Measurements from ENCODE around the gene WFS1. TPM values are rescaled to one million over a fixed set of nuclear protein-coding genes. Genes with fewer than 3 reads are reported as not detected.
A peak's percentile ranks its signal among the peaks of the same experiment; 100 is the strongest.

Gene WFS1
- polyA plus RNA-seq, 3 donors from 2014 or later: 2.5 to 7.2 (median 5.8) TPM

DNA sequence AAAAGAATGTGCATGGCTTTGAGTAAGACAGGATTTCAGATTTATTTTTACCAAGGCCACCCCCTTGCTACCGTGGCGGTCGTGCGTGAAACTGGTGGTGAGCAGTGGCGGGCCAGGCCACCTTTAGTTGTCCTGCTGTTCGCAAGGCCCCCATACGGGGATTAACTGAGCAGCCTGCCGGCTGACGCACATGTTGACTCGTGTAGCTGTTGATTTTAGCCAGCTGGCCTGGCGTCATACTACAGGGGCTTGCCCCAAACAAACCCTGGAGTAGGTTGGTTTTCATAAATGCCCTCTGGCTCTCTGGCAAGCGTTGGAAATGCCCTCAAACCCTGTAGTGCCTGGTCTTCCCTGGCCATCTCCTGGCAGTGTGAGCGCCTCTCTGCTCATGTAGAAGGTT lies 28.4 kb downstream of the WFS1 start:
- Mint-ChIP-seq H3K27ac (no peak overlapping the region), H3K4me1 (peaks cover 0 to 2% of the 10 kb centered on the region in 2 donors), H3K9me3 (no peaks in the 10 kb centered on the region), H3K4me3 (no peak overlapping the region), H3K27me3 (ENCODE audit: low read depth in 3 of 3) (peaks cover 0 to 2% (median 0%) of the 10 kb centered on the region in 3 donors), H3K36me3 (peaks cover 0 to 25% (median 19%) of the 10 kb centered on the region in 3 donors)
- no peak for DNase-seq

DNA sequence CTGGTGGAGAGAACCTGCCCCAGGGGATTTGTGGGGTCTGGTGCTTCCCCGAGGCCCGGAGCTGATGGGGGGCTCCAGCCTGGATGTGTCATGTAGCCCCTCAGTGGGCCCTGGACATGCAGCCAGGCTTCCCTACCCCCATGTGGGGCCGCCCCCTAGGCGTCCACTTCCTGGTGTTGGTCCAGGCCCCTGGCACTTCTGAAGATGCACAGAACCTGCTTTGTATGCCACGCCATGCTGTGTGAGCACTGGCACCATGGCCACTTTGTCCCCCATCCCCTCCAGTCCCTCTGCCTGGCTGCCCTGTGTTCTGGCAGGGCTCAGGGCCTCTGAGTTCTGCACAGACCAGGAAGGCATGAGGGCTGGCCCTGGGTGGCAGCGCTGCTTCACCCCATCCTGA lies 29.2 kb downstream of the WFS1 start:
- H3K4me1 Mint-ChIP-seq: peaks cover 4 to 5% of the 10 kb centered on the region in 2 donors
- H3K36me3 Mint-ChIP-seq: peaks cover 0 to 22% (median 17%) of the 10 kb centered on the region in 3 donors
- no peak overlapping the region for H3K27ac Mint-ChIP-seq
- peaks cover 0 to 2% (median 0%) of the 10 kb centered on the region in 3 donors for H3K27me3 Mint-ChIP-seq (ENCODE audit: low read depth in 3 of 3)
- H3K4me3 Mint-ChIP-seq: no peak overlapping the region
- H3K9me3 Mint-ChIP-seq: no peaks in the 10 kb centered on the region
- DNase-seq: no peak

DNA sequence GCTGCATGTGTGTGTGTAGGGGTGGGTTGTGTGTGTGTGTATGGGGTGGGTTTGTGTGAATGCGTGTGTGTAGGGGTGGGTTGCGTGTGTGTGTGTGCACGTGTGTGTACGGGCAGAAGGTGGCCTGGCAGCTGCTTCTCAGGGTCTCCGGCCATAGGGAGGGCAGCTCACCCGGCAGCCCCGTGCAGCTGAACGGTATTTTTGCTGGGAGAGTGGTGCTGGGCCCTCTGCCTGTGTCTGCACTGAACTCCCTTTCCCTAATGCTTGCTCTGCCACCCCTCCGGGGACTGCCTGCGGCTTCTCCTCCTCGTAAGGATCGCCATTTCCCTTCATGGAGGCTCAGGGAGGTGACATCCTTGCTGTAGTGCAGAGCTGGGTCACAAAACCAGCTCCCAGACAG lies 30.2 kb downstream of the WFS1 start:
- Mint-ChIP-seq H3K36me3 (peaks cover 0 to 17% (median 11%) of the 10 kb centered on the region in 3 donors), H3K27ac (no peak overlapping the region), H3K4me3 (no peak overlapping the region), H3K4me1 (peaks cover 9 to 11% of the 10 kb centered on the region in 2 donors), H3K9me3 (no peaks in the 10 kb centered on the region), H3K27me3 (ENCODE audit: low read depth in 3 of 3) (peaks cover 0 to 2% (median 1%) of the 10 kb centered on the region in 3 donors)
- no peak for DNase-seq

DNA sequence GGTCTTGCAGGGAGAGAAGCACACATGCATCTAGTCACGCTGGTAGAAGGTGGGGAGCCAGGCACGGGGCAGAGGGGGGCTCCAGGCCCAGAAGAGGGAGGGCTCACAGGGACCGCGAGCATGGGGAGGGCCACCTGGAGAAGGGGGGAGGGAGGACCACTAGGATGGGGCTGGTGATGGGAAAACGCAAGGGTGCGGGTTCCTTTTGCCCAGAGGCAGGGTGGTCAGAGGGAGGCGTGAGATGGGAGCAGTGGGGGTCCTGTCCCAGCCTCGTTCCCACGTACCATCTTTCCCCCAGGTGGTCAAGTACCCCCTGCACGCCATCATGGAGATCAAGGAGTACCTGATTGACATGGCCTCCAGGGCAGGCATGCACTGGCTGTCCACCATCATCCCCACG lies 30.7 kb downstream of the WFS1 start:
- H3K9me3 Mint-ChIP-seq: no peaks in the 10 kb centered on the region
- H3K4me1 Mint-ChIP-seq: peaks cover 9 to 11% of the 10 kb centered on the region in 2 donors
- H3K27me3 Mint-ChIP-seq (ENCODE audit: low read depth in 3 of 3): peaks cover 0 to 2% (median 1%) of the 10 kb centered on the region in 3 donors
- H3K27ac Mint-ChIP-seq: no peak overlapping the region
- no peak overlapping the region for H3K4me3 Mint-ChIP-seq
- H3K36me3 Mint-ChIP-seq: peaks cover 0 to 17% (median 11%) of the 10 kb centered on the region in 3 donors
- DNase-seq: no peak

DNA sequence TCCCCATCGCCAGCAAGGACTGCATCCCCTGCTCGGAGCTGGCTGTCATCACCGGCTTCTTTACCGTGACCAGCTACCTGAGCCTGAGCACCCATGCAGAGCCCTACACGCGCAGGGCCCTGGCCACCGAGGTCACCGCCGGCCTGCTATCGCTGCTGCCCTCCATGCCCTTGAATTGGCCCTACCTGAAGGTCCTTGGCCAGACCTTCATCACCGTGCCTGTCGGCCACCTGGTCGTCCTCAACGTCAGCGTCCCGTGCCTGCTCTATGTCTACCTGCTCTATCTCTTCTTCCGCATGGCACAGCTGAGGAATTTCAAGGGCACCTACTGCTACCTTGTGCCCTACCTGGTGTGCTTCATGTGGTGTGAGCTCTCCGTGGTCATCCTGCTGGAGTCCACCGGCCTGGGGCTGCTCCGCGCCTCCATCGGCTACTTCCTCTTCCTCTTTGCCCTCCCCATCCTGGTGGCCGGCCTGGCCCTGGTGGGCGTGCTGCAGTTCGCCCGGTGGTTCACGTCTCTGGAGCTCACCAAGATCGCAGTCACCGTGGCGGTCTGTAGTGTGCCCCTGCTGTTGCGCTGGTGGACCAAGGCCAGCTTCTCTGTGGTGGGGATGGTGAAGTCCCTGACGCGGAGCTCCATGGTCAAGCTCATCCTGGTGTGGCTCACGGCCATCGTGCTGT lies 31.5 kb downstream of the WFS1 start:
- no peaks in the 10 kb centered on the region for H3K9me3 Mint-ChIP-seq
- H3K27ac Mint-ChIP-seq: no peak overlapping the region
- no peak overlapping the region for H3K4me3 Mint-ChIP-seq
- H3K36me3 Mint-ChIP-seq: peaks cover 0 to 17% (median 11%) of the 10 kb centered on the region in 3 donors
- H3K27me3 Mint-ChIP-seq (ENCODE audit: low read depth in 3 of 3): peaks cover 2 to 3% (median 2%) of the 10 kb centered on the region in 3 donors
- no peak for DNase-seq
- H3K4me1 Mint-ChIP-seq: peaks cover 9 to 11% of the 10 kb centered on the region in 2 donors

DNA sequence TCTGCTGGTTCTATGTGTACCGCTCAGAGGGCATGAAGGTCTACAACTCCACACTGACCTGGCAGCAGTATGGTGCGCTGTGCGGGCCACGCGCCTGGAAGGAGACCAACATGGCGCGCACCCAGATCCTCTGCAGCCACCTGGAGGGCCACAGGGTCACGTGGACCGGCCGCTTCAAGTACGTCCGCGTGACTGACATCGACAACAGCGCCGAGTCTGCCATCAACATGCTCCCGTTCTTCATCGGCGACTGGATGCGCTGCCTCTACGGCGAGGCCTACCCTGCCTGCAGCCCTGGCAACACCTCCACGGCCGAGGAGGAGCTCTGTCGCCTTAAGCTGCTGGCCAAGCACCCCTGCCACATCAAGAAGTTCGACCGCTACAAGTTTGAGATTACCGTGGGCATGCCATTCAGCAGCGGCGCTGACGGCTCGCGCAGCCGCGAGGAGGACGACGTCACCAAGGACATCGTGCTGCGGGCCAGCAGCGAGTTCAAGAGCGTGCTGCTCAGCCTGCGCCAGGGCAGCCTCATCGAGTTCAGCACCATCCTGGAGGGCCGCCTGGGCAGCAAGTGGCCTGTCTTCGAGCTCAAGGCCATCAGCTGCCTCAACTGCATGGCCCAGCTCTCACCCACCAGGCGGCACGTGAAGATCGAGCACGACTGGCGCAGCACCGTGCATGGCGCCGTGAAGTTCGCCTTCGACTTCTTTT lies 32.2 kb downstream of the WFS1 start:
- Mint-ChIP-seq H3K27ac (no peak overlapping the region), H3K27me3 (ENCODE audit: low read depth in 3 of 3) (peaks cover 2 to 6% (median 2%) of the 10 kb centered on the region in 3 donors), H3K4me1 (peaks cover 9 to 11% of the 10 kb centered on the region in 2 donors), H3K9me3 (no peaks in the 10 kb centered on the region), H3K36me3 (peaks cover 0 to 17% (median 11%) of the 10 kb centered on the region in 3 donors), H3K4me3 (no peak overlapping the region)
- DNase-seq: no peak

DNA sequence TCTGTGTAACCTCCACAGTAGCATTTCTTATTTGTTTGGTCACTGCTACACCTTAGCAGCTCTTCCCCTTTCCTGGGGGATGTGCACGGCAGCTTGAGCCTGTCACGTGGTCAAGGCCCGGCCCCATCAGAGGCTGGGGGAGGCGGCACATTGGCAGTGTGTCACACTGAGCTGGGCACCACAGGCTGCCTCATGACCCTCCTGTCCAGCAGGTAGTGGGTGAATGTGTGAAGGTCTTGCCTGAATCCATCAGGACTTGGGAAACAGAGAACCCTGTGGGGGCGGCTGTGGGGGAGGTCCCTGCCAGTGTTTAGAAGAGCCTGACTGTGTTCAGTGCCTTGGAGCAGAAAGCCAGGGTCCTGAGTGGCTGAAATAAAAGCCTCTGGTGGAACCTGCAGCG lies 33.2 kb downstream of the WFS1 start:
- H3K36me3 Mint-ChIP-seq: peaks cover 0 to 17% (median 11%) of the 10 kb centered on the region in 3 donors
- no peak for DNase-seq
- H3K9me3 Mint-ChIP-seq: no peaks in the 10 kb centered on the region
- H3K27me3 Mint-ChIP-seq (ENCODE audit: low read depth in 3 of 3): peaks cover 2 to 7% (median 3%) of the 10 kb centered on the region in 3 donors
- no peak overlapping the region for H3K27ac Mint-ChIP-seq
- H3K4me1 Mint-ChIP-seq: peaks cover 9 to 11% of the 10 kb centered on the region in 2 donors
- no peak overlapping the region for H3K4me3 Mint-ChIP-seq

DNA sequence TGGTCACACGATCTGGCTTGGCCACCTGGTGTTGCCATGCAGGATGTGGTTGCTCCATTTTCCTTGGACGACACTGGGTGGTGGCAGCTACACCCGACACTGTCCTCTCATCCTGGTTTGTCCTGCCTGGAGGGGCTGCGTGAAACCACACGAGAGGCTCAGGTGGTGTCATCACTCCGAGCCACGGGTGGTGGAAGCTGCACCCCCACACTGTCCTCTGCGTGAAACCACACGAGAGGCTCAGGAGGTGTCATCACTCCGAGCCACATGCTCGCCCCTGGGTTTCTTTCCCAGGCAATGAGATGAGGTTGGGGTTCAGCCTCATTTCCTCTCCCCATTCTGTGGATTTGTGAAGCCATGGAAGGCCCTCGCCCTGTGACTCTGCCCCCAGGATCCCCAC lies 34.3 kb downstream of the WFS1 start:
- Mint-ChIP-seq H3K27me3 (ENCODE audit: low read depth in 3 of 3) (peaks cover 9 to 15% (median 10%) of the 10 kb centered on the region in 3 donors), H3K9me3 (no peaks in the 10 kb centered on the region), H3K36me3 (peaks cover 0 to 17% (median 11%) of the 10 kb centered on the region in 3 donors), H3K4me1 (peaks cover 13 to 17% of the 10 kb centered on the region in 2 donors), H3K27ac (peak overlapping the region in 2 of 6 donors; percentile 31 to 34), H3K4me3 (no peak overlapping the region)
- no peak for DNase-seq

DNA sequence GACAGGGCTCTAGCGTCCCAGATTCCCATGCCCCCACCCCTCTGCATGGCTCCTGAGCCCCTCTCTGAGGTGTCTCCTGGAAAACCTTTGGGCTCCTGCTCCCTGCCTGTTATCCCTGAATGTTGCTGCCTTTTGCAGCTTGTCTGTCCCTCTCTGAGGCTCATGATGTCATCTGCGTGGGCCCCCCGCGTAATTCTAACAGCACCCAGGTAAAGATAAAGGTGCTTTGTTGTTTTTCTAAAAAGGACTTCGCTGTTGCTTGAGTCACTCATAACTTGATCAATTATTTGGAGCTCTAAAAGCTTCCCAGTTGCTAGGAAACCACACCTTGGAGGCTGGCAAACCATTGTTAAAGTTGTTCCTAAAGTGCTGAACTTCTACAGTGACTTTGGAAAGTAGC lies 36.6 kb downstream of the WFS1 start:
- Mint-ChIP-seq H3K4me1 (peaks cover 20 to 27% of the 10 kb centered on the region in 2 donors), H3K36me3 (peaks cover 0 to 9% (median 6%) of the 10 kb centered on the region in 3 donors), H3K4me3 (no peak overlapping the region), H3K9me3 (no peaks in the 10 kb centered on the region), H3K27ac (no peak overlapping the region), H3K27me3 (ENCODE audit: low read depth in 3 of 3) (peaks cover 10 to 16% (median 16%) of the 10 kb centered on the region in 3 donors)
- DNase-seq: no peak

DNA sequence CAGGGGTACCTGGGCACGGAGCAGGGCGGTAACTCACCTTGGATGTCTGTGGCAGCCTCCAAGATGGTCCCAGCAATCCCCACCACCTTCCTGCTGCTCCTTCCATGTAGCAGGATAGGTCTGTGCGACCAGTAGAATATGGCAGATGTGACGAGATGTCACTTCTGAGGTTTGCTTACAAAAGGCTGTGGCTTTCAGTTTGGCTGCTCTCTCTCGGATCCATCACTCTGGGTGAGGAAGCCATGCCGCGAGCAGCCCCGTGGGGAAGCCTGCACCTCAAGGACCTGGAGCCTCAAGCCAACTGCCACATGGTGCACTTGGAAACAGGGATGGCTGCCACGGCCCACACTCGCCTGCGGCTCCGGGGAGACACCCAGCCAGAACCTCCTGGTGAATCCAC lies 37.6 kb downstream of the WFS1 start:
- peaks cover 0 to 2% (median 0%) of the 10 kb centered on the region in 6 donors for H3K9me3 Mint-ChIP-seq
- H3K4me1 Mint-ChIP-seq: peaks cover 20 to 27% of the 10 kb centered on the region in 2 donors
- peaks cover 10 to 21% (median 19%) of the 10 kb centered on the region in 3 donors for H3K27me3 Mint-ChIP-seq (ENCODE audit: low read depth in 3 of 3)
- no peak overlapping the region for H3K27ac Mint-ChIP-seq
- DNase-seq: no peak
- H3K4me3 Mint-ChIP-seq: no peak overlapping the region
- H3K36me3 Mint-ChIP-seq: peaks cover 0 to 7% (median 0%) of the 10 kb centered on the region in 3 donors

DNA sequence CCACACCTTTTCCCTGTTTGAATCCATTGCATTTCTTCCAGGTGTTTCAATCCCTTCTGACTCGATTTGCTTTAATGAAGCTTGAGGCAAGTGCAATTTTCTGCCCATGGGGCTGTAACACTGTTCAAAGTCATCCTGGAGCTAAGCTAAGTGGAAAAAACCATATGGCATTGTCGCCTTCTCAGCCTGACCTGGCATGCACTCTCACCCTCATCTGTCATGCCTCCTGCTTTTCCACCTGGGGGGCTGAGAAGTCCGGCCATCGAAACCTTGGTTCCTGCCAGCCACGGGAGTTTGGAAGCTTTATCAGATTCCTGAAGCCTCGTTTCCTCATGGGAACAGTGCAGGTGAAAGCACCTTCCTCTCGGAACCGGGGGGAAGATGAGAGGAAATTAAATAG lies 38.2 kb downstream of the WFS1 start:
- DNase-seq: no peak
- peaks cover 0 to under 1% (median 0%) of the 10 kb centered on the region in 3 donors for H3K36me3 Mint-ChIP-seq
- H3K27ac Mint-ChIP-seq: no peak overlapping the region
- peak overlapping the region in 1 of 5 donors; percentile 44 for H3K4me3 Mint-ChIP-seq
- H3K9me3 Mint-ChIP-seq: peaks cover 0 to 2% (median 0%) of the 10 kb centered on the region in 6 donors
- H3K4me1 Mint-ChIP-seq: peaks cover 19 to 27% of the 10 kb centered on the region in 2 donors
- peaks cover 8 to 22% (median 19%) of the 10 kb centered on the region in 3 donors for H3K27me3 Mint-ChIP-seq (ENCODE audit: low read depth in 3 of 3)

DNA sequence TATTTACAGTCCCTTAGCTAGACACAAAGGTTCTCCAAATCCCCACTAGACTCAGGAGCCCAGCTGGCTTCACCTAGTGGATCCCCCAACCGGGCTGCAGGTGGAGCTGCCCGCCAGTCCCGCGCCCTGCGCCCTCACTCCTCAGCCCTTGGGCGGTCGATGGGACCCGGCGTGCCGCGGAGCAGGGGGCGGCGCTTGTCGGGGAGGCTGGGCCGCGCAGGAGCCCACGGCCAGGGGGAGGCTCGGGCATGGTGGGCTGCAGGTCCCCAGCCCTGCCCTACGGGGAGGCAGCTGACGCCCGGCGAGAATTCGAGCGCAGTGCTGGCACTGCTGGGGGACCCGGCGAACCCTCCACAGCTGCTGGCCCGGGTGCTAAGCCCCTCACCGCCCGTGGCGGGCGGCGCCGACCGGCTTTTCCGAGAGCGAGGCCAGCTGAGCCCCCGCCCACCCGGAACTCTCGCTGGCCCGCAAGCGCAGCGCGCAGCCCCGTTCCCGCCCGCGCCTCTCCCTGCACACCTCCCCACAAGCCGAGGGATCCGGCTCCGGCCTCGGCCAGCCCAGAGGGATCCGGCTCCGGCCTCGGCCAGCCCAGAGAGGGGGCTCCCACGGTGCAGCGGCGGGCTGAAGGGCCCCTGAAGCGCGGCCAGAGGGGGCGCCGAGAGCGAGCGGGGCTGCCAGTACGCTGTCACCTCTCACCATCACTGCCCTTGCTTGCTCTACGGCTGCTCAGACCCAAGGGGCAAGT lies 39.4 kb downstream of the WFS1 start:
- H3K9me3 Mint-ChIP-seq: peaks cover 0 to 2% (median 0%) of the 10 kb centered on the region in 6 donors
- no peak overlapping the region for H3K27ac Mint-ChIP-seq
- no peaks in the 10 kb centered on the region for H3K36me3 Mint-ChIP-seq
- DNase-seq: peak in 2 of 3 donors; percentile 10 to 11
- H3K4me1 Mint-ChIP-seq: peaks cover 14 to 20% of the 10 kb centered on the region in 2 donors
- peaks cover 12 to 22% (median 19%) of the 10 kb centered on the region in 3 donors for H3K27me3 Mint-ChIP-seq (ENCODE audit: low read depth in 3 of 3)
- H3K4me3 Mint-ChIP-seq: peak overlapping the region; percentile 65 to 79 (median 71)

DNA sequence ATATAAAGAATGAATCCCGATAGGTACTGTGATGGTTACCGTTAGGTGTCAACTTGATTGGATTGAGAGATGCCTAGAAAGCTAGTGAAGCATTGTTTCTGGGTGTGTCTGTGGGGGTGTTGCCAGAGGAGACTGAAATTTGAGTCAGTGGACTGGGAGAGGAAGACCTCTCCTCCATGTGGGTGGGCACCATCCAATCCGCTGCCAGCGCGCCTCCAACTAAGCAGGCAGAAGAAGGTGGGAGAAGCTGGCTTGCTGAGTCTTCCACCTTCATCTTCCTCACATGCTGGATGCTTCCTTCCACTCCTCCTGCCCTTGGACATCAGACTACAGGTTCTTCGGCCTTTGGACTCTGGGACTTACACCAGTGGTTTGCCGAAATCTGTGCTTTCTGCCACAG lies 40.1 kb downstream of the WFS1 start:
- Mint-ChIP-seq H3K36me3 (no peaks in the 10 kb centered on the region), H3K27me3 (ENCODE audit: low read depth in 3 of 3) (peaks cover 12 to 21% (median 19%) of the 10 kb centered on the region in 3 donors), H3K27ac (no peak overlapping the region), H3K4me1 (peaks cover 11 to 16% of the 10 kb centered on the region in 2 donors), H3K4me3 (peak overlapping the region; percentile 65 to 79 (median 71)), H3K9me3 (peaks cover 0 to 2% (median 0%) of the 10 kb centered on the region in 6 donors)
- DNase-seq: no peak

Measured in immature natural killer cell (primary cell).